GM12878 (cell line): ENCODE data around the gene PEF1. TPM values are rescaled to one million over a fixed set of nuclear protein-coding genes. Genes with fewer than 3 reads are reported as not detected.

Source experiments
- ATAC-seq: fragments of 200-7000 bp; cut with Tn5 transposase; 3 replicates; pipeline ENCODE4 v1.9.1; 2020; ENCODE audit warnings: mild to moderate bottlenecking, moderate library complexity
- BruUV-seq: library from RNA; stranded (reverse); fragments of 400-500 nt; replicated peaks from 2 replicates; lab custom pipeline; 2021; lab: Mats Ljungman, UMichigan
- CTCF ChIA-PET: fragments of 300-600 bp; sonication (Branson Sonifier 250); formaldehyde crosslinking; extraction: SDS; loops from one replicate; lab custom pipeline; 2021; ENCODE audit warnings: inconsistent platforms; lab: Yijun Ruan, JAX
- POLR2A ChIA-PET: fragments of 350-600 bp; formaldehyde crosslinking; extraction: SDS; loops from one replicate; lab custom pipeline; 2021; ENCODE audit warnings: inconsistent platforms; lab: Charles Lee
- RAD21 ChIA-PET: fragments of 300-600 bp; sonication (Branson Sonifier 250); formaldehyde crosslinking; loops from one replicate; lab custom pipeline; 2023; ENCODE audit warnings: antibody characterized with exemption; ENCODE audit not compliant: unreplicated experiment; lab: Charles Lee
- SMC1A ChIA-PET: fragments of 300-600 bp; sonication (Branson Sonifier 250); formaldehyde crosslinking; loops from one replicate; lab custom pipeline; 2023; ENCODE audit not compliant: unreplicated experiment, uncharacterized antibody; lab: Charles Lee
- DNase-seq: peaks from one replicate; pipeline ENCODE4 v3.0.0-alpha.2; 2011; ENCODE audit warnings: low read depth, low spot score
- FAIRE-seq: peaks from 3 replicates; lab custom pipeline; 2011; peaks lifted over from hg19 to GRCh38; lab: Jason Lieb, UNC
- H2AFZ ChIP-seq: 2 replicates; pipeline ENCODE4 v1.6.0; 2011; ENCODE audit warnings: low read depth, low read length, control low read depth; ENCODE audit not compliant: control insufficient read depth
- H3K27ac ChIP-seq: 2 replicates; pipeline ENCODE4 v1.5.1; 2011; ENCODE audit warnings: control low read depth; ENCODE audit not compliant: control insufficient read depth, insufficient read depth
- H3K27me3 ChIP-seq, 2 experiments: replicated peaks in 1 of 2; 2 replicates each; pipeline versions ENCODE4 v1.6.0 to v1.6.1; 2011; ENCODE audit warnings: low read length in 1 of 2; ENCODE audit not compliant: control insufficient read depth in 2 of 2, insufficient read depth in 2 of 2
- H3K36me3 ChIP-seq, 2 experiments: 2 replicates each; pipeline ENCODE4 v1.5.1; 2011; ENCODE audit warnings: low read length in 1 of 2; ENCODE audit not compliant: control insufficient read depth in 2 of 2, insufficient read depth in 2 of 2
- H3K4me1 ChIP-seq: 2 replicates; pipeline ENCODE4 v1.6.1; 2011; ENCODE audit warnings: mild to moderate bottlenecking, low read length, moderate library complexity, mixed read lengths; ENCODE audit not compliant: control insufficient read depth, insufficient read depth
- H3K4me2 ChIP-seq: 2 replicates; pipeline ENCODE4 v1.6.0; 2011; ENCODE audit warnings: control low read depth; ENCODE audit not compliant: control insufficient read depth, insufficient read depth
- H3K4me3 ChIP-seq: fragments of 200-600 bp; sonication (generic); 2 replicates; pipeline ENCODE4 v1.5.1; 2016
- H3K79me2 ChIP-seq: 2 replicates; pipeline ENCODE4 v1.6.0; 2011; ENCODE audit warnings: low read length; ENCODE audit not compliant: control insufficient read depth, insufficient read depth
- H3K9ac ChIP-seq: 2 replicates; pipeline ENCODE4 v1.8.0; 2011; ENCODE audit warnings: low read length, control low read depth, mixed read lengths; ENCODE audit not compliant: control insufficient read depth, insufficient read depth
- H3K9me3 ChIP-seq: replicated peaks from 3 replicates; pipeline ENCODE4 v1.5.1; 2011; ENCODE audit warnings: mild to moderate bottlenecking, low read length; ENCODE audit not compliant: control insufficient read depth, insufficient read depth
- H4K20me1 ChIP-seq: 2 replicates; pipeline ENCODE4 v1.6.0; 2011; ENCODE audit not compliant: control insufficient read depth, insufficient read depth
- IRF4 ChIP-seq: IDR thresholded peaks from 2 replicates; pipeline ENCODE4 v1.6.1; 2011; ENCODE audit warnings: low read depth, low read length
- JUNB ChIP-seq: IDR thresholded peaks from 2 replicates; pipeline ENCODE4 v1.6.1; 2016; ENCODE audit warnings: antibody characterized with exemption, mild to moderate bottlenecking
- JUND ChIP-seq: IDR thresholded peaks from 2 replicates; pipeline ENCODE4 v1.6.1; 2012; ENCODE audit warnings: low read depth, mild to moderate bottlenecking, low read length, improper control_type of control experiment, moderate library complexity
- MTA2 ChIP-seq: fragments of 450-650 bp; IDR thresholded peaks from 2 replicates; pipeline ENCODE4 v1.6.1; 2016; ENCODE audit warnings: low read depth, mild to moderate bottlenecking, moderate library complexity
- POLR2AphosphoS5 ChIP-seq: IDR thresholded peaks from 2 replicates; pipeline ENCODE4 v1.6.1; 2011; ENCODE audit warnings: mild to moderate bottlenecking, low read length, inconsistent platforms
- SIN3A ChIP-seq: IDR thresholded peaks from 2 replicates; pipeline ENCODE4 v1.6.1; 2012; ENCODE audit warnings: low read depth, low read length, improper control_type of control experiment
- SPI1 ChIP-seq: IDR thresholded peaks from 2 replicates; pipeline ENCODE4 v1.6.1; 2011; ENCODE audit warnings: low read depth, mild to moderate bottlenecking, low read length, moderate library complexity, borderline replicate concordance; ENCODE audit not compliant: insufficient read depth
- TCF7 ChIP-seq: IDR thresholded peaks from 2 replicates; pipeline ENCODE4 v1.6.1; 2014; ENCODE audit warnings: antibody characterized with exemption, borderline replicate concordance
- YBX1 ChIP-seq: fragments of 450-650 bp; IDR thresholded peaks from 2 replicates; pipeline ENCODE4 v1.6.1; 2016; ENCODE audit warnings: antibody characterized with exemption
- ZNF207 ChIP-seq: fragments of 450-650 bp; IDR thresholded peaks from 2 replicates; pipeline ENCODE4 v1.6.1; 2014; ENCODE audit warnings: antibody characterized with exemption, mild to moderate bottlenecking, borderline replicate concordance
- WGBS: methylation state at CpG from one replicate; pipeline ENCODE4 v1.1.6; 2016; ENCODE audit warnings: low lambda C conversion rate; ENCODE audit not compliant: insufficient replicate concordance, insufficient coverage; ENCODE audit errors: missing lambda C conversion rate; 5-methylcytosine and 5-hydroxymethylcytosine counted together
- in situ Hi-C: fragments of 300-500 bp; cut with MboI; formaldehyde crosslinking; loops from 9 replicates; pipeline ENCODE4 v1.14.3; 2018; ENCODE audit warnings: mixed read lengths
- intact Hi-C: fragments of 100-400 bp; cut with micrococcal nuclease; formaldehyde crosslinking; loops from one replicate; pipeline ENCODE4 v1.14.2; 2022; ENCODE audit not compliant: unreplicated experiment
- polyA plus RNA-seq, 11 experiments: library from polyadenylated mRNA; depleted of rRNA in 4 of 11; unstranded in 6 of 11; stranded (reverse) in 5 of 11; fragments of >200 nt; fragmentation: Nextera tagmentation in 4 of 11; fragmentation: Illumina TruSeq in 1 of 11; extraction: Ambion mirVana in 4 of 11; extraction: Trizol in 1 of 11; gene quantifications; 1 replicate in 1 of 11; 2 replicates in 10 of 11; pipeline versions ENCODE4 v1.2.1 to v1.2.3, GENCODE V29; 2011 to 2016; ENCODE audit warnings: inconsistent platforms in 2 of 11, missing spikeins in 2 of 11, low read depth in 1 of 11
- total RNA-seq, 4 experiments: library from RNA; depleted of rRNA in 3 of 4; stranded (reverse); fragments of >200 nt in 3 of 4; fragmentation: Illumina TruSeq in 1 of 4; extraction: Trizol in 1 of 4; gene quantifications; 2 replicates each; pipeline versions ENCODE4 v1.2.1 to v1.2.3, GENCODE V29; 2013 to 2021
- TF ChIP-seq, protein P1 (sequence below): fragments of 450-650 bp; formaldehyde crosslinking; IDR thresholded peaks from 2 replicates; pipeline ENCODE4 v1.4.0; 2020; ENCODE audit warnings: mild to moderate bottlenecking, moderate library complexity
- TF ChIP-seq, protein P2 (sequence below), 3 experiments: IDR thresholded peaks in 2 of 3; conservative IDR thresholded peaks in 1 of 3; 2 replicates each; pipeline ENCODE4 v1.5.1; 2011; ENCODE audit warnings: low read depth in 3 of 3, low read length in 3 of 3, mild to moderate bottlenecking in 3 of 3, control low read depth in 2 of 3, moderate library complexity in 2 of 3, inconsistent platforms in 1 of 3, mixed read lengths in 1 of 3; ENCODE audit not compliant: control insufficient read depth in 2 of 3, insufficient read depth in 1 of 3; ENCODE audit errors: extremely low read depth in 1 of 3

PEF1 gene
- total and polyA plus RNA-seq, 10 of the 15 experiments (the other 5 are each of a cell fraction or from before 2014, with no cell fraction given) = 27.1 to 107 (median 79.0) TPM

DNA sequence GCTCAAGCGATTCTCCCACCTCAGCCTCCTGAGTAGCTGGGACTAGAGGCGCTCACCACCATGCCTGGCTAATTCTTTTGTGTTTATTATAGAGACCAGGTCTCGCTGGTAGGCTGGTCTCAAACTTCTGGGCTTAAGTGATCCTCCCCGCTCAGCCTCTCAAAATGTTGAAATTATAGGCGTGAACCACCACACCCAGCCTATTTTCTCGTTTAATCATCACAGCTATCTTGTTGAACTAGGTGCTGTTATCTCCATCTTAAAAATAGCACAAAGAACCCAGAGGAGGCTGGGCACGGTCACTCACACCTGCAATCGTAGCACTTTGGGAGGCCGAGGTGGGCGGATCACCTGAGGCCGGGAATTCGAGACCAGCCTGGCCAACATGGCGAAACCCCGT is 31.1 kb upstream of the PEF1 start (continued):
- TF ChIP-seq SPI1 (no peak), MTA2 (no peak), YBX1 (no peak)

GRCh38 chr1:31675161-31675560 is 30.5 kb upstream of the PEF1 start:
- ATAC-seq = no peak
- RAD21 ChIA-PET = interaction anchor here (1.0 kb wide), 1 partner anchor 39 kb away, joined by 3 read pairs; no protein-coding TSS in a partner anchor
- POLR2A ChIA-PET = no interaction called here
- no peak for FAIRE-seq
- Histone ChIP-seq H3K9ac (no peak overlapping the region), H3K79me2 (no peaks in the 10 kb centered on the region), H3K4me3 (no peak overlapping the region), H3K4me1 (no peaks in the 10 kb centered on the region), H3K27ac (no peak overlapping the region), H3K9me3 (no peaks in the 10 kb centered on the region), H2AFZ (no peak overlapping the region), H3K27me3 (0 out of 4 replicates have a peak, but pooled peaks cover 0 to 1% of the 10 kb centered on the region in 2 experiments), H3K4me2 (no peak overlapping the region), H4K20me1 (no peaks in the 10 kb centered on the region), H3K36me3 (no peaks in the 10 kb centered on the region)
- TF ChIP-seq JUND (no peak), SIN3A (no peak), POLR2AphosphoS5 (no peak), IRF4 (no peak), JUNB (no peak), ZNF207 (no peak), TCF7 (no peak)
- TF ChIP-seq, protein P1, sequence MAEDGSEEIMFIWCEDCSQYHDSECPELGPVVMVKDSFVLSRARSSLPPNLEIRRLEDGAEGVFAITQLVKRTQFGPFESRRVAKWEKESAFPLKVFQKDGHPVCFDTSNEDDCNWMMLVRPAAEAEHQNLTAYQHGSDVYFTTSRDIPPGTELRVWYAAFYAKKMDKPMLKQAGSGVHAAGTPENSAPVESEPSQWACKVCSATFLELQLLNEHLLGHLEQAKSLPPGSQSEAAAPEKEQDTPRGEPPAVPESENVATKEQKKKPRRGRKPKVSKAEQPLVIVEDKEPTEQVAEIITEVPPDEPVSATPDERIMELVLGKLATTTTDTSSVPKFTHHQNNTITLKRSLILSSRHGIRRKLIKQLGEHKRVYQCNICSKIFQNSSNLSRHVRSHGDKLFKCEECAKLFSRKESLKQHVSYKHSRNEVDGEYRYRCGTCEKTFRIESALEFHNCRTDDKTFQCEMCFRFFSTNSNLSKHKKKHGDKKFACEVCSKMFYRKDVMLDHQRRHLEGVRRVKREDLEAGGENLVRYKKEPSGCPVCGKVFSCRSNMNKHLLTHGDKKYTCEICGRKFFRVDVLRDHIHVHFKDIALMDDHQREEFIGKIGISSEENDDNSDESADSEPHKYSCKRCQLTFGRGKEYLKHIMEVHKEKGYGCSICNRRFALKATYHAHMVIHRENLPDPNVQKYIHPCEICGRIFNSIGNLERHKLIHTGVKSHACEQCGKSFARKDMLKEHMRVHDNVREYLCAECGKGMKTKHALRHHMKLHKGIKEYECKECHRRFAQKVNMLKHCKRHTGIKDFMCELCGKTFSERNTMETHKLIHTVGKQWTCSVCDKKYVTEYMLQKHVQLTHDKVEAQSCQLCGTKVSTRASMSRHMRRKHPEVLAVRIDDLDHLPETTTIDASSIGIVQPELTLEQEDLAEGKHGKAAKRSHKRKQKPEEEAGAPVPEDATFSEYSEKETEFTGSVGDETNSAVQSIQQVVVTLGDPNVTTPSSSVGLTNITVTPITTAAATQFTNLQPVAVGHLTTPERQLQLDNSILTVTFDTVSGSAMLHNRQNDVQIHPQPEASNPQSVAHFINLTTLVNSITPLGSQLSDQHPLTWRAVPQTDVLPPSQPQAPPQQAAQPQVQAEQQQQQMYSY (CRISPR knock-in tag) = no peak
- TF ChIP-seq, protein P2, sequence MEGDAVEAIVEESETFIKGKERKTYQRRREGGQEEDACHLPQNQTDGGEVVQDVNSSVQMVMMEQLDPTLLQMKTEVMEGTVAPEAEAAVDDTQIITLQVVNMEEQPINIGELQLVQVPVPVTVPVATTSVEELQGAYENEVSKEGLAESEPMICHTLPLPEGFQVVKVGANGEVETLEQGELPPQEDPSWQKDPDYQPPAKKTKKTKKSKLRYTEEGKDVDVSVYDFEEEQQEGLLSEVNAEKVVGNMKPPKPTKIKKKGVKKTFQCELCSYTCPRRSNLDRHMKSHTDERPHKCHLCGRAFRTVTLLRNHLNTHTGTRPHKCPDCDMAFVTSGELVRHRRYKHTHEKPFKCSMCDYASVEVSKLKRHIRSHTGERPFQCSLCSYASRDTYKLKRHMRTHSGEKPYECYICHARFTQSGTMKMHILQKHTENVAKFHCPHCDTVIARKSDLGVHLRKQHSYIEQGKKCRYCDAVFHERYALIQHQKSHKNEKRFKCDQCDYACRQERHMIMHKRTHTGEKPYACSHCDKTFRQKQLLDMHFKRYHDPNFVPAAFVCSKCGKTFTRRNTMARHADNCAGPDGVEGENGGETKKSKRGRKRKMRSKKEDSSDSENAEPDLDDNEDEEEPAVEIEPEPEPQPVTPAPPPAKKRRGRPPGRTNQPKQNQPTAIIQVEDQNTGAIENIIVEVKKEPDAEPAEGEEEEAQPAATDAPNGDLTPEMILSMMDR (IDR thresholded peaks at IDR 0.05 in 2 of 3, conservative IDR thresholded peaks at IDR 0.05 in 1 of 3; ENCODE audit: control insufficient read depth in 2 of 3, extremely low read depth in 1 of 3, insufficient read depth in 1 of 3, low read depth in 3 of 3, low read length in 3 of 3) = no peak
- intact Hi-C loops (no loop called here), in situ Hi-C loops (no loop called here)
- BruUV-seq = no TSS peak
- CTCF ChIA-PET = interaction anchor here (2.2 kb wide), 1 partner anchor 10 kb away, joined by 11 read pairs; no protein-coding TSS in a partner anchor
- no peak for DNase-seq
- SMC1A ChIA-PET = interaction anchor here (0.7 kb wide), 1 partner anchor 9 kb away, joined by 3 read pairs; no protein-coding TSS in a partner anchor
- WGBS = 15% methylated on average over 7 of the region's 7 CpGs
